ENCODE results near the gene KLK1.

- TF ChIP-seq, protein P1, sequence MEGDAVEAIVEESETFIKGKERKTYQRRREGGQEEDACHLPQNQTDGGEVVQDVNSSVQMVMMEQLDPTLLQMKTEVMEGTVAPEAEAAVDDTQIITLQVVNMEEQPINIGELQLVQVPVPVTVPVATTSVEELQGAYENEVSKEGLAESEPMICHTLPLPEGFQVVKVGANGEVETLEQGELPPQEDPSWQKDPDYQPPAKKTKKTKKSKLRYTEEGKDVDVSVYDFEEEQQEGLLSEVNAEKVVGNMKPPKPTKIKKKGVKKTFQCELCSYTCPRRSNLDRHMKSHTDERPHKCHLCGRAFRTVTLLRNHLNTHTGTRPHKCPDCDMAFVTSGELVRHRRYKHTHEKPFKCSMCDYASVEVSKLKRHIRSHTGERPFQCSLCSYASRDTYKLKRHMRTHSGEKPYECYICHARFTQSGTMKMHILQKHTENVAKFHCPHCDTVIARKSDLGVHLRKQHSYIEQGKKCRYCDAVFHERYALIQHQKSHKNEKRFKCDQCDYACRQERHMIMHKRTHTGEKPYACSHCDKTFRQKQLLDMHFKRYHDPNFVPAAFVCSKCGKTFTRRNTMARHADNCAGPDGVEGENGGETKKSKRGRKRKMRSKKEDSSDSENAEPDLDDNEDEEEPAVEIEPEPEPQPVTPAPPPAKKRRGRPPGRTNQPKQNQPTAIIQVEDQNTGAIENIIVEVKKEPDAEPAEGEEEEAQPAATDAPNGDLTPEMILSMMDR (IDR thresholded peaks at IDR 0.05; ENCODE audit: low read depth, low read length), result no peak
- no peak for TF ChIP-seq EZH2phosphoT487 (IDR thresholded peaks at IDR 0.05; ENCODE audit: low read depth)
Observed at GRCh38 chr19:50839712-50840655, 16.4 kb upstream of the KLK1 start.
